Measurements from ENCODE around the gene CFAP20. TPM values are rescaled to one million over a fixed set of nuclear protein-coding genes. Genes with fewer than 3 reads are reported as not detected.

CFAP20 gene
- total RNA-seq, 1 donor from 2014 or later, result 30.3 TPM

- no peak overlapping the region for H3K4me3 ChIP-seq (ENCODE audit: low read depth, low read length)
- no peak for TF ChIP-seq CTCF (IDR thresholded peaks at IDR 0.05; ENCODE audit: insufficient read depth, low read length, severe bottlenecking)
- H3K36me3 ChIP-seq (ENCODE audit: control insufficient read depth, insufficient read depth, low read length), result no peaks in the 10 kb centered on the region
- FAIRE-seq, result no peak
- no peaks in the 10 kb centered on the region for H3K27me3 ChIP-seq (ENCODE audit: control insufficient read depth, insufficient read depth, low read length)
- no peak for DNase-seq (ENCODE audit: low read depth)
Observed at GRCh38 chr16:58123896-58124600, 5.1 kb downstream of the CFAP20 start.

GRCh38 chr16:58121132-58121531 lies 8.0 kb downstream of the CFAP20 start:
- Histone ChIP-seq H3K4me3 (ENCODE audit: low read depth, low read length) (no peak overlapping the region), H3K36me3 (ENCODE audit: control insufficient read depth, insufficient read depth, low read length) (peaks cover 3% of the 10 kb centered on the region), H3K27me3 (ENCODE audit: control insufficient read depth, insufficient read depth, low read length) (no peaks in the 10 kb centered on the region)
- no peak for TF ChIP-seq CTCF (IDR thresholded peaks at IDR 0.05; ENCODE audit: insufficient read depth, low read length, severe bottlenecking)
- peak; percentile 89 for DNase-seq (ENCODE audit: low read depth)
- no peak for FAIRE-seq

GRCh38 chr16:58120234-58120633 lies 8.9 kb downstream of the CFAP20 start:
- H3K27me3 ChIP-seq (ENCODE audit: control insufficient read depth, insufficient read depth, low read length), result no peaks in the 10 kb centered on the region
- peaks cover 6% of the 10 kb centered on the region for H3K36me3 ChIP-seq (ENCODE audit: control insufficient read depth, insufficient read depth, low read length)
- H3K4me3 ChIP-seq (ENCODE audit: low read depth, low read length), result no peak overlapping the region
- DNase-seq (ENCODE audit: low read depth), result no peak
- FAIRE-seq, result no peak
- no peak for TF ChIP-seq CTCF (IDR thresholded peaks at IDR 0.05; ENCODE audit: insufficient read depth, low read length, severe bottlenecking)

GRCh38 chr16:58119509-58119845 lies 9.7 kb downstream of the CFAP20 start:
- H3K36me3 ChIP-seq (ENCODE audit: control insufficient read depth, insufficient read depth, low read length), result peaks cover 13% of the 10 kb centered on the region
- H3K4me3 ChIP-seq (ENCODE audit: low read depth, low read length), result no peak overlapping the region
- no peaks in the 10 kb centered on the region for H3K27me3 ChIP-seq (ENCODE audit: control insufficient read depth, insufficient read depth, low read length)
- TF ChIP-seq CTCF (IDR thresholded peaks at IDR 0.05; ENCODE audit: insufficient read depth, low read length, severe bottlenecking), result no peak
- DNase-seq (ENCODE audit: low read depth) (no peak), FAIRE-seq (no peak)

GRCh38 chr16:58118801-58119508 lies 10.2 kb downstream of the CFAP20 start:
- no peak for DNase-seq (ENCODE audit: low read depth)
- Histone ChIP-seq H3K36me3 (ENCODE audit: control insufficient read depth, insufficient read depth, low read length) (peaks cover 13% of the 10 kb centered on the region), H3K4me3 (ENCODE audit: low read depth, low read length) (no peak overlapping the region), H3K27me3 (ENCODE audit: control insufficient read depth, insufficient read depth, low read length) (no peaks in the 10 kb centered on the region)
- no peak for FAIRE-seq
- TF ChIP-seq CTCF (IDR thresholded peaks at IDR 0.05; ENCODE audit: insufficient read depth, low read length, severe bottlenecking), result no peak

All from bronchial epithelial cell (primary cell).